K562 (cell line): ENCODE measurements around the gene STOM. TPM values are rescaled to one million over a fixed set of nuclear protein-coding genes. Genes with fewer than 3 reads are reported as not detected.

Source experiments
- ATF7 ChIP-seq: fragments of 450-650 bp; IDR thresholded peaks from 2 replicates; pipeline ENCODE4 v1.7.1; 2014; ENCODE audit warnings: mild to moderate bottlenecking, moderate library complexity
- BCOR ChIP-seq: fragments of 450-650 bp; IDR thresholded peaks from 2 replicates; pipeline ENCODE4 v1.6.1; 2016
- CBFA2T2 ChIP-seq: fragments of 450-650 bp; conservative IDR thresholded peaks from 2 replicates; pipeline ENCODE4 v1.6.1; 2017; ENCODE audit warnings: mild to moderate bottlenecking
- CBFA2T3 ChIP-seq: fragments of 450-650 bp; IDR thresholded peaks from 2 replicates; pipeline ENCODE4 v1.6.1; 2017
- CC2D1A ChIP-seq: fragments of 450-650 bp; IDR thresholded peaks from 2 replicates; pipeline ENCODE4 v1.6.1; 2017; ENCODE audit warnings: mild to moderate bottlenecking
- CTCFL ChIP-seq: IDR thresholded peaks from 2 replicates; pipeline ENCODE4 v1.6.1; 2011; ENCODE audit warnings: borderline replicate concordance, low read depth, mild to moderate bottlenecking, moderate library complexity, low read length; ENCODE audit not compliant: insufficient read depth, poor library complexity, severe bottlenecking
- DPF2 ChIP-seq: fragments of 450-650 bp; IDR thresholded peaks from 2 replicates; pipeline ENCODE4 v1.6.1; 2016
- EP300 ChIP-seq: IDR thresholded peaks from 2 replicates; pipeline ENCODE4 v1.6.1; 2012; ENCODE audit warnings: low read length, improper control_type of control experiment
- GATA2 ChIP-seq: sonication (generic); formaldehyde crosslinking; IDR thresholded peaks from 2 replicates; pipeline ENCODE4 v1.4.0; 2020; ENCODE audit warnings: mild to moderate bottlenecking, missing genetic modification reagents
- GTF2B ChIP-seq: IDR thresholded peaks from 2 replicates; pipeline ENCODE4 v1.6.1; 2011; ENCODE audit not compliant: insufficient read length; ENCODE audit errors: extremely low read depth
- HOMEZ ChIP-seq: fragments of 250-450 bp; sonication (Bioruptor Pico); IDR thresholded peaks from 2 replicates; pipeline ENCODE4 v1.4.0; 2020; ENCODE audit warnings: mild to moderate bottlenecking, moderate library complexity
- MEF2D ChIP-seq: conservative IDR thresholded peaks from 2 replicates; pipeline ENCODE4 v1.6.1; 2016; ENCODE audit warnings: low read depth, missing genetic modification characterization, missing compliant biosample characterization
- MYBL2 ChIP-seq, 2 experiments: fragments of 450-650 bp in 1 of 2; sonication (generic) in 1 of 2; formaldehyde crosslinking in 1 of 2; IDR thresholded peaks; 2 replicates each; pipeline versions ENCODE4 v1.6.1 to v1.8.1; 2017 to 2022; ENCODE audit warnings: borderline replicate concordance in 1 of 2, inconsistent platforms in 1 of 2, low read depth in 1 of 2, mild to moderate bottlenecking in 1 of 2, missing genetic modification reagents in 1 of 2, moderate library complexity in 1 of 2
- NCOA4 ChIP-seq: fragments of 450-650 bp; IDR thresholded peaks from 2 replicates; pipeline ENCODE4 v1.6.1; 2018; ENCODE audit warnings: mild to moderate bottlenecking; ENCODE audit not compliant: partially characterized antibody
- NCOR1 ChIP-seq: fragments of 450-650 bp; IDR thresholded peaks from 2 replicates; pipeline ENCODE4 v1.6.1; 2016; ENCODE audit warnings: mild to moderate bottlenecking, moderate library complexity
- NFE2 ChIP-seq: IDR thresholded peaks from 2 replicates; pipeline ENCODE4 v1.6.1; 2014; ENCODE audit warnings: antibody characterized with exemption, low read depth
- PML ChIP-seq: IDR thresholded peaks from 2 replicates; pipeline ENCODE4 v1.6.1; 2012; ENCODE audit warnings: low read length, inconsistent platforms
- SIN3A ChIP-seq, 2 experiments: fragments of 150-350 bp in 1 of 2; IDR thresholded peaks; 2 replicates each; pipeline ENCODE4 v1.6.1; 2011 to 2016; ENCODE audit warnings: borderline replicate concordance in 2 of 2, low read depth in 2 of 2, low read length in 2 of 2, mild to moderate bottlenecking in 2 of 2, moderate library complexity in 2 of 2; ENCODE audit not compliant: control insufficient read depth in 1 of 2
- STAT5A ChIP-seq: IDR thresholded peaks from 2 replicates; pipeline ENCODE4 v1.6.1; 2012; ENCODE audit warnings: low read length, inconsistent platforms, borderline replicate concordance
- ZBTB43 ChIP-seq: sonication (generic); formaldehyde crosslinking; IDR thresholded peaks from 2 replicates; pipeline ENCODE4 v1.8.0; 2023; ENCODE audit warnings: mild to moderate bottlenecking, missing genetic modification reagents
- ZC3H8 ChIP-seq: fragments of 450-650 bp; IDR thresholded peaks from 2 replicates; pipeline ENCODE4 v1.6.1; 2017
- ZFP1 ChIP-seq: fragments of 450-650 bp; formaldehyde crosslinking; IDR thresholded peaks from 2 replicates; pipeline ENCODE4 v1.4.0; 2020; ENCODE audit warnings: mild to moderate bottlenecking, mixed read lengths
- ZNF589 ChIP-seq: fragments of 200-800 bp; sonication (Bioruptor generic); IDR thresholded peaks from 2 replicates; pipeline ENCODE4 v1.6.1; 2016; ENCODE audit warnings: low read depth, missing genetic modification characterization, missing compliant biosample characterization
- ZNF785 ChIP-seq: fragments of 250-450 bp; sonication (Bioruptor Pico); IDR thresholded peaks from 2 replicates; pipeline ENCODE4 v1.4.0; 2020; ENCODE audit warnings: mild to moderate bottlenecking
- polyA plus RNA-seq, 8 experiments: library from polyadenylated mRNA; depleted of rRNA in 4 of 8; stranded (reverse) in 5 of 8; unstranded in 3 of 8; fragments of >200 nt; fragmentation: Nextera tagmentation in 2 of 8; fragmentation: Illumina TruSeq in 1 of 8; extraction: Ambion mirVana in 2 of 8; extraction: Trizol in 1 of 8; gene quantifications; 2 replicates each; pipeline versions ENCODE4 v1.2.1 to v1.2.3, GENCODE V29; 2011 to 2014; ENCODE audit warnings: inconsistent platforms in 1 of 8, missing spikeins in 1 of 8
- total RNA-seq, 7 experiments: library from RNA; depleted of rRNA in 6 of 7; stranded (reverse); fragments of >200 nt in 6 of 7; fragmentation: Illumina TruSeq in 2 of 7; extraction: Trizol in 2 of 7; gene quantifications; 2 replicates each; pipeline versions ENCODE4 v1.2.1 to v1.2.3, GENCODE V29; 2011 to 2021; ENCODE audit warnings: low replicate concordance in 1 of 7

Gene STOM
- total and polyA plus RNA-seq, 9 of the 15 experiments (the other 6 are each of a cell fraction or from before 2014, with no cell fraction given), result 23.2 to 140 (median 43.9) TPM

GRCh38 chr9:121373011-121373729 lies 3.1 kb upstream of the STOM start (continued):
- no peak for TF ChIP-seq SIN3A (IDR thresholded peaks at IDR 0.05; ENCODE audit: borderline replicate concordance in 2 of 2, control insufficient read depth in 1 of 2, low read depth in 2 of 2, low read length in 2 of 2)
- peak; percentile 59; the same call in 1 of the 2 replicates for TF ChIP-seq EP300
- peak; percentile 29 for TF ChIP-seq NCOA4
- peak; percentile 75 for TF ChIP-seq GATA2
- no peak for TF ChIP-seq ZC3H8
- peak; percentile 25; the same call in 1 of the 2 replicates for TF ChIP-seq BCOR
- TF ChIP-seq MYBL2 (IDR thresholded peaks at IDR 0.05; ENCODE audit: low read depth), result 0 out of 2 replicates have a peak, but pooled peaks have one; percentile 35
- no peak for TF ChIP-seq MYBL2 (CRISPR knock-in tag; IDR thresholded peaks at IDR 0.05; ENCODE audit: borderline replicate concordance)
- TF ChIP-seq DPF2, result peak; percentile 74
- TF ChIP-seq GTF2B, result no peak
- TF ChIP-seq CTCFL, result no peak
- no peak for TF ChIP-seq ZBTB43 (CRISPR knock-in tag)
- no peak for TF ChIP-seq ZNF785 (CRISPR knock-in tag)
- no peak for TF ChIP-seq ZFP1
- peak; percentile 64; the same call in 1 of the 2 replicates for TF ChIP-seq PML
- TF ChIP-seq CBFA2T2, result peak; percentile 88
- peak; percentile 26; the same call in 1 of the 2 replicates for TF ChIP-seq ATF7
- TF ChIP-seq ZNF589 (CRISPR knock-in tag), result no peak
- TF ChIP-seq NFE2, result no peak
- TF ChIP-seq CBFA2T3, result peak; percentile 95
- no peak for TF ChIP-seq MEF2D (tag)
- peak; percentile 80 for TF ChIP-seq STAT5A
- peak; percentile 83 for TF ChIP-seq NCOR1
- TF ChIP-seq CC2D1A, result peak; percentile 76; the same call in 1 of the 2 replicates
- no peak for TF ChIP-seq HOMEZ (CRISPR knock-in tag)
